GM21723 (cell line): ENCODE measurements around the gene TCN1.
A peak's percentile ranks its signal among the peaks of the same experiment; 100 is the strongest.

Experiments used
- ATAC-seq: cut with Tn5 transposase; IDR thresholded peaks from one replicate; pipeline ENCODE4 v1.9.1; 2021; ENCODE audit warnings: mild to moderate bottlenecking, moderate library complexity; ENCODE audit not compliant: unreplicated experiment

Gene TCN1

DNA sequence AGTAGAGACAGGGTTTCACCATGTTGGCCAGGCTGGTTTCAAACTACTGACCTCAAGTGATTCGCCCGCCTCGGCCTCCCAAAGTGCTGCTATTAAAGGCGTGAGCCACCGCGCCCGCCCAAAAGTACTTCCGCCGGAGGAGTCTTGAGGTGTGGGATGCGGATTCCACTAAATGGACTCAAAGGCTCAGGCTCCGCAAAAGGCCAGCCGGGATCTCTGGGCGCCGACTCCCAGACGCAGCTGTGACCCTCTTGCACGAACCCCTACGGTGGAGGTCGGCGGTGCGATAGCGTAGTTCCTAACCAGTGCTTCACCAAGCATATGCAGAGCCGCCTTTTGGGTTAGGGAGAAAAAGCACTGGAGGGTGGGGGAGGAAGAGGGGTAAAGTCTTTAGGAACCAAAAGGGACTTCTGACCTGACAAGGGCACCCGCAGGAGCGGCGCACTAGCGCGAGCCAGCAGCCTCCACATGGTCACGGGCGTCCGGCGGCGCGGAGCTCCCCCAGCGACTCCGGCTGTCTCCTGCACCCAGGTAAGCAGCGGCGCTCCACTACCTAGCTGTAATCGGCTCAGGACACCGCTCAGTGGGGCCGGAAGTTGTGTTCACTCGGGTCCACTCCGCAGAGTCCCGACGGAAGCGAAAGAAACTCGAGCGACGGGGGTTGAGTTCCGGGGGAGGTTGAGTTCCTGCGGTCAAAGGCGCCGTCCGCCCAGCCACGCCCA is 55.9 kb downstream of the TCN1 start, which contains the start of gene MRPL16:
MRPL16 (minus strand) TSS at position 590 of the 722 bp plus-strand sequence; CDS start at position 470, 120 bp downstream.
- peak; percentile 98 for ATAC-seq

DNA sequence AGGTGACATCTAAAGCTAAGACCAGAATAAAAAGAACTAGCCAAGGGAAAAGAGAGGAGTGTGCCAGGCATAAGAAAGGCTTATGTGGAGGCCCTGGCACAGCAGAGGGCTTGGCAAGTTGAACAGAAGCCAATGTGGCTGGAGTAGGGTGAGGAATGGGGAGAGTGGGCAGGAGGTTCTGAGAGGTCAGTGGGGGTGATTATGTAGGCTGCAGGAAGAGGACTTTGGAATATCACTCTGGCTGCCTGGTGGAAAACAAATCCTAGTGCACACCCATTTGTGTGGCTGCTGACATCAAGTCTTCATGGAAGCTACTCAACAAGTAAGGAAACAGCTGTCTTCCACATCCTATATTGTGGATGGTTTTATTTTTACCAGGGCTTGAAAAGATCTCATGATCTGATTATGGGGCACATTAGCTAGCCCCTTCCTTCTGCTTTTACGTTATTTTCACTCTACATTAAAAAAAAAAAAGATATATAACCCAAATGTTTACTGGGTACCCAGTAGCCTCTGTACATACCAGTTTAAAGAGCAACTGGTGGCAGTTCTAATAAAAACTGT is 59.2 kb downstream of the TCN1 start:
- ATAC-seq: no peak

DNA sequence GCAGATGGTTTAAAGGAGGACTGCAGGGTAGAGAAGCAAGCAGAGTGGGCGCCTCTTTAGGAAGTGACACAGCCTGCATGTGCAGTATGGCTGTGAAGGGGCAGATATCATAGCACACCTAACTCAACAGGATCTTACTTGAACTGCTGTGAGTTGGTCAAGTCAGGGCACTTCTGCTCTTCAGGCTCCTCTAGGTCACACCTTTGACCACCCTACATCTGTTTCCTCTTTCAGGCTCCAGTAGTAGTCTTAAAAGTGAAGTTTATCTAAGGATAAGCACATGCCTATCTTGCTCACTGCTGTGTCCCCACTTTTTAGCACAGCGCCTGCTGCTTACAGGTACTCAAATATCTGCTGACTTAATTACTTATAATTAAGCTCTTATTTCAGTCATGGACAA is 62.2 kb downstream of the TCN1 start:
- no peak for ATAC-seq
